GM18867 (cell line): Measurements from ENCODE around the gene VPS13D.

ENCODE experiments used
- ATAC-seq: cut with Tn5 transposase; IDR thresholded peaks from one replicate; pipeline ENCODE4 v1.9.1; 2021; ENCODE audit warnings: mild to moderate bottlenecking, moderate library complexity; ENCODE audit not compliant: unreplicated experiment

Gene VPS13D

DNA sequence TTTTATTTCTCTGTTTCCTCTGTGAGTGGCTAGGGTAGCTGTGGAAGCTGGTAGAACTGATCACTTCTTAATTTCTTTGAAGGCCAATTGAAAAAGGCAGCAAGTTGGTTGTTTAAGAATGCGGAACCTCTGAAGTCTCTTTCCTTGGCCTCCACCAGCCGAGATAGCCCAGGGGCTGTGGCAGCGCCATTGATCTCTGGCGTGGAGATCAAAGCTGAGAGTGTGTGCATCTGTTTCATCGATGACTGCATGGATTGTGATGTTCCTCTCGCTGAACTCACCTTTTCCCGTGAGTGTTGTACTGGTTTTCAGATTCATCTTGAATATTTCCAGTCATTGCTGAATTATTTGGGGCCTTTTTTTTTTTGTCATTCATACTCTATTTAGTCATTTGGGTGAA, 97.7 kb downstream of the VPS13D start:
- ATAC-seq = no peak

DNA sequence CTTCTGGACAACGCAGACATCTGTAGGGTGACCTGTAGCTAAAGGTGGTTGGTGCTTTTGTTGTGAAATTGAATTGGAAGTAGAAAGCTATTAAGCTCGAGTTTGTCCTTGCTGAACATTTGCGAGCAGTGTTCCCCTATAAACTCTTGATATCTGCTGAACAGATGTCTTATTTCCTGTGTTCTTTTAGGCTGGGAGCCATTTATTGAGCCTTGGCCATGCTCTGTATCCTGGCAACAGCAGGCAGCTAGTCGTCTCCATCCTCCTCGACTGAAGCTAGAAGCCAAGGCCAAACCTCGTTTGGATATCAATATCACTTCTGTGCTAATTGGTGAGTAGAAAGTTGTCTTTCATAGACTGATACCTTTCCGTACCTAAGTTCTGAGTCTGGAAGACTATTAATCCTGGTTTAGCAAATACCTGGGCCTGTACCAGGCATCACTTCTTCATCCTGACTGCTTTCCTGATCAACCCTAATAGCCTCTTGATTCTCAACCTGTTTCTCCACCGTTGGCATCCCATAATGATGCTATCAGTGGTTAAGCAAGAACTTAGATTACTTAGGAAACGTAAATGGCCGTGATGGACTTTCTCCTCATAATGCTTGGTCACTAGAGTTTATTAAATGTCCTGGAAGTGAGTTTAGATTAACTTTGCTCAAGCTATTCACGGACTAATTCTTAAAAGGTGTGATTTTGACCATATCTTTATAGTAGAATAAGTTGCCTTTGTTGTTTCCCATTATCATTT, 103.4 kb downstream of the VPS13D start:
- no peak for ATAC-seq

DNA sequence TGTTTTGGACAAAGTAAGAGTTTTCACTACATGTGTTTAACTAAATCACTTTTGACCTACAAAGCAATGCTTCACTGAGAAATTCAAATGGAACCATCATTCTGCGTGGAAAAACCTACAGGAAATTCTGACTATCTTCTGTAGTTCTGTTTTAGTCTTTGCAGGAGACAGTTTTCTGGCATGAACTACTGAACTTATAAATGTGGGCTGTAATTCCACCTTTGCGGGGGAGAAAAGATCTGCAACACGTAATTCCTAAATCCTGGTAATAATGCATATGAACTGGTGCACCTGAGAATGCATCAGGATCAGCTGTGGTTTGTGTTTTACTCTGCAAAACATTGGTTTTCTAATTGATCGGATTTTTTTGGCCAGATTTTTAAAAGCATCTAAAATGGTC, 106.0 kb downstream of the VPS13D start:
- no peak for ATAC-seq

DNA sequence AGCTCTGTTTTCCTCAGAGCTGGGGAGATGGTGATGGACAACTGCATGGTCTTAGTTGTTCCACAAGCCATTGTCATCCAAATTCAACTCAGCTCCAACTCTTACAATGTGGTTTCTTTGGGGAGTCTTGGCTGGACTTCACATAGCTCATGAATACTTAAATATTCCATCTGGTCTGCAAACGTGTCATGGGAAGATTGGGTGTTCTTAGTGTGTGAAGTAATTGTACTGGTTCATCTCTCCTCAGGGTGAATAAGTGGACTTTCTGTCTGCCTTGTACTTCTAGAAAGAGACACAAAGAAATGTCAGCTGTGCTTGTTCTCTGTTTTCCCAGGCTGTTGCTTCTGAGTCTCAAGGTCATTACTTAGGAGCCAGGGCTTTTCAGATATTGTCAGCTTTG, 106.6 kb downstream of the VPS13D start:
- ATAC-seq = no peak

DNA sequence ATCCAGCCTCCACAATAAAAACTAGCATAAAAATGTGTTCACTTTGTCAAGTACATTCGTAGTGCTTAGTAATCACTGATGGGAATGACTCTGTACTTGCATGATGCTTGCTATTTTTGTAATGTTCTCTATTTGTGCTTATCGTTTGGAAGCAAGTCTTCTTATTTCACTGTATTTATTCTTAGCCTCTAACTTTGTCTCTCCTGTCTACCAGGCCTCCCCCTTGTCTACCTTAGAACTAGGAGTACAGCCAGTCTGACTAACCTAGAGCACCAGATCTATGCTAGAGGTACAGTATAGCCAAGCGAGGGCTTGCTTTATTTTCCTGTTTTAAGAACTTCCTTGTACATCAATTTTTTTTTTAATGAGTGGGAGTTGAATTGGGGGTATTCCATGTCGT, 108.2 kb downstream of the VPS13D start:
- ATAC-seq = no peak

DNA sequence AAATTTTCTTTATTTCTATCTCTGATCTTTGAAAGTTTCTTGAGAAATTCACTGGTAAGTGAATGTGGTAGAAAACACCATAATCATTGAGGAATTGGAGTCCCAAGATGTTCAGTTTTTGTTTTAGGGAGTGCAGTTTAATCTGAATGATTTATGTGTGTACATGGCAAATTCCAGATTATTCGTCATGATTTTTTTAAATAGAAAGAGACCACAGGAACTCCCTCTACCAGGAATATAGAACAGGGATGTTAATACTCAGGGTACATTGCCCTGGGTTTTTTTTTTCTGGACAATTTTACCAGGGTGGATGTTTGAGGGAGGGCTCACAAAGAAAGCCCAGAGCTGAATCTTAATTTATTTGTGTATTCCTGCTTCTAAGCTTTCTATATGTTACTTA, 109.0 kb downstream of the VPS13D start:
- ATAC-seq = no peak

DNA sequence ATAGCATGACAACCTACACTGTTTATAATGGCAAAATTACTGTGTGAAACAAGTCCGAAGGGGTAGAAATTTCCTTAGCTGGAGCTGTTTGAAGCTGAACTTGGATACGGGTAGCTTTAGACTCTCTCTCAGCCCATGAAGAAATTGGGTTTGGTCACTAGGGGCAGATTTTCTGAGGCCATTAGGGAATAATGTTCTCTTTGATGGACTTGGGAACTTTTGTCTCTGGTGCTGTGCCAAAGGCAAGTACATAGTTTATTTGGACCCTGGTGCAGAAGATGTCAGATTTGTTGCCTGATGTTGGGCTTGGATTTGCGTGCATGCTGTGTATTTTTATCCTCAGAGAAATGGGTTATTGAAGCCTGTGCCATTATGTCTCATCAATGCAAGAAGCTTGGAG, 109.6 kb downstream of the VPS13D start:
- ATAC-seq = no peak

DNA sequence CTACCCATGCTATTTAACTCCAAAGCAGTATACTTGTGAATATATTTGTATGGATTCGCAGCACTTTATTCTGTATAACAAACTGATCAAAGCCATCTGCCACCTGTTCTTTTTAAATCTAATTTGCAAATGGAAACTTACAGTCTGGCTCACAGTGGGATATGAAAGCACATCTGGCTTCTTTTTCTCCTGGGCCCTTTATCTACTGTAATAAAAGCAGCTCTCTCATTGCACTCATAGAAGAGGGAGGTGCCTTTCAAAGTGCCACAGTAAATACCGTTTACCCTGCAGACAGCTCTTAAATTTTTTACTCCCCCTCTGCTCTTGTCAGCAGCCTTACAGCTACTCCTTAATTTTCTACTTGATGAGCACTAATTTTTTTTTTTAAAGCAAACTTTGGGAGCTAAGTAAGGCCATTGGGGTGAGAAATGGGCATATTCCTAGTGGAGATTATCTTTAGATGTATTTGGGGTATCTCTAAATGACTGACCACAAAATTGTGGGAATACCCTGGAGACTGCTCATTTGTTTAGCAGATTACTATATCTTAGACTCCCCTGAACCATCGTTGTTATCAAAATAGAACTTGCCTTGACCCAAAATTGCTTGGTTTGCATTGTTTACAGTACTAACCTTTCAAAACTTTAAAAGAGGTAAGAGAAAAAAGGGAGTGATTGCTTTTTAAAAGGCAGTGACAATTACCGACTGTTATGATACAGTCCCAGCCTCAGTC, 110.1 kb downstream of the VPS13D start:
- ATAC-seq = no peak

DNA sequence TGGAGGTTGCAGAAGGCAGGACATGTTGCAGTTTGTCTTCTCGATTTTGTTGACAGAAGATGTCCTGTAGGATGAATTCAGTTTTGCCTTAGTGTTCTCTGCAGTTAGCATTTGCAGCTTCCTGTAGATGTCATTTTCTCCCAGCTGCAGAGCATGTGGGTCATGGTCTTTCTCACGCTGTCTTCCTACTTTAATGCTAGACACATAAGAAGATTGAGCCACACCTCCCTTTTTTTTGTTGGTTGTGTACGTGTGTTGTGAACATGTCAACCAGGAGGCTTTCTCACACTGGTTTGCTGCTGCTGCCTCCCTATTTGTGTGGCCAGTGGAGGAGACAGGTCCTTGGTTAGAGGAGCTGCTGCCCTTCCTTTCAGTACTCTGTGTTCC, 110.7 kb downstream of the VPS13D start:
- no peak for ATAC-seq

DNA sequence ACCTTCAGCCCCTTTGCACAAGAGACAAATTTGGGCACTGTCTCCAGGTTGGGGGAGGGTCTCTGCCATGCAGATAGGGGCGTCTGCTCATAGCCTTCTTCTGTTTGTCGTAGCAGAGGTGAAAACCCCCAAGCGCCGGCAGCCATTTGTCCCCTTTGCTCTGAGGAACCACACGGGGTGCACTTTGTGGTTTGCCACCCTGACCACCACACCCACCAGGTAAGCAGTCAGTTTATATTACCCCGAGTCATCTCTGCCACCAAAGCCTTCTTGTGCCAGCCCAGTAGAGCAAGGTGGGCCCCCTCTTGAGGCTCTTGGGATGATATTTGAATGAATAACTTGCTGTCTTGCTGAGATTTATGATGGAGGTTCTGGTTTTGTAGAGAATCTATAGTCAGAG, 111.8 kb downstream of the VPS13D start:
- ATAC-seq = no peak

DNA sequence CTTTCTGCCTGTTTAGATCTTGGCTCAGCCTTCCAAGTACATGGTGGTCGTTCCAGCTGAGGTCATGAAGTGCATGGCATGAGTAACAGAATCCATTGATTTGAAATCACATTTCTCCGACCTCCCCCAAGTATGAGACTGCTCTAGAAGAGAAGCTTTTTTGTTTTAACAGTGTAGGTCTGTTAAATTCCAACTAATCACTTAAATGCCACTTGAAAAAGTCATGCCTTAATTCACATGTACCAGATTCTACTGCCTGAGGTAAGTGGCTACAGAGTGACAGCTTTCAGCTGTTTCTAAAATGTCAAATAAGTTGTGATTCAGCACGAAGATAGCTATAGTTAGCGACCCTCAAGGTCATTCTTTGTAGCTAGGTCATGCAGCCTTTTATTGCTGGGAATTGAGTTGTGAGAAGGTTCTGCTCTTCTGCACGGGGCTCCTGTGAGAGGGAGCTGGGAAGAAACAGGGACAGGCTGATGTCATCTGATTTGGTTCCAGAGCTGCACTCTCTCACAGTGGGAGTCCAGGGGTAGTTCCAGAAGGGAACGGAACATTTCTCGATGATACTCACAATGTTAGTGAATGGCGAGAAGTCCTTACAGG, 112.7 kb downstream of the VPS13D start:
- no peak for ATAC-seq

DNA sequence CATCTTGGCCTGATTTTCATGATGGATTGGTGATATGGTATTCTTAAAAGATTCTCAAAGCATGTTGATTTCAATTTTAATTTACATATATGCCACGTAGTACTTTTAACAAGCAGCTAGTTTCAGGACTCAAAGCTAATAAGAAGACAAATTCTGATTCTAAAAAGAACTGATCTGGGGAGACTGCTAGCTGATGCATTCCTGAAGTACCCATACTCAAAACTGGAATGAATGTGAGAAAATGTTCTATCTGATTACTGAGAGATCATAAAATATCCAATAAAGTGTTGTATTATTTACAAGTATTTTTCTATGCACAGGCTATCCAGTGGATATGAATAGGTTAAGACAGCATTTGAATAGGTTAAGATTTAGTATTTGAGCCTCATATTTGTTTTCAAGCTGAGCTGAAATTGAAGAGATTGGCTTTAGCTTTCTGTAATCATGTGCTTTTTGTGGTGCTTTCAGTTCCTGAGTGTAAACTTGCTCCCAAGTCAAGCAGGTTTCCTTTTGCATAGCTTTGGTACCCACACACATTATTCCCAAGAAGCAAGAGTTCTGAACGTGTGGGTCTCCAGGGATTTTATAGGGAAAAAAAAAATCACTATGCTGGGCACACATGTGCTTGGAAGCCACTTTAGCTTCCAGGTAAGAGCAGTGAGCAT, 114.1 kb downstream of the VPS13D start:
- no peak for ATAC-seq

DNA sequence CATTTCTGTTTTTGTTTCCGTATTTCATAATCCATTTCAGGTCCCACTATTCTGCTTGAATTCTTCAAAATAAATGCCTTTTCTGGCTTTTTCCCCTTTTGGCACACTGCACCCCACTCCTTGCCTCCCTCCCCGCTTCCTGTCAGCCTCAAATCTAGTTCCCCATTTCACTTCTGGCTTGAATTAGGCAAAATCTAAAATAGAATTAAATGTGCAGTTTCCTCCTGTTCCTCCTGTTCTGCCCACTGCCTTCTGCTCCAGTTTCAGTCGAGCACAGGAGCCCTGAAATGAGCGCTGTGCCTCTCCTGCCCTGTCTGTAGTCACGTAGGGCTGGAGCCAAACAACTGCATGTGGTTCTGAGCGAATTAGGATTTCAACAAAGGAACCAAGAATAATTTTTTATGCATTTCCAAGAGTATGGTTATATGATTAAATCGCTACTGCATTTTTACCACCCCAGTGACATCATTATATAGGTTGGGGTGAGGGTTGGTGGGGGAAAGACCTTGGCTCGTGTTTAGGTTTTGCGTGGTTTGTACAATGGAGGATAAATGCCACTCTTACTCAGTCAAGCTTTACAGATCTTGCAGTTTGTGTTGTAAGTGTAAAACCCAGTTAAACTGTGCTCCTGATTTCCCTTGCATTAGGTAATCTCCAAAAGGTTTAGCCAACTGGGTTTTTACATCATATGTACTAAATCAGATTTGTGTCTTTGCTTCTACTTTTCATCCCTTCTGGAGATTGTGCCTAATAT, 114.9 kb downstream of the VPS13D start:
- no peak for ATAC-seq

DNA sequence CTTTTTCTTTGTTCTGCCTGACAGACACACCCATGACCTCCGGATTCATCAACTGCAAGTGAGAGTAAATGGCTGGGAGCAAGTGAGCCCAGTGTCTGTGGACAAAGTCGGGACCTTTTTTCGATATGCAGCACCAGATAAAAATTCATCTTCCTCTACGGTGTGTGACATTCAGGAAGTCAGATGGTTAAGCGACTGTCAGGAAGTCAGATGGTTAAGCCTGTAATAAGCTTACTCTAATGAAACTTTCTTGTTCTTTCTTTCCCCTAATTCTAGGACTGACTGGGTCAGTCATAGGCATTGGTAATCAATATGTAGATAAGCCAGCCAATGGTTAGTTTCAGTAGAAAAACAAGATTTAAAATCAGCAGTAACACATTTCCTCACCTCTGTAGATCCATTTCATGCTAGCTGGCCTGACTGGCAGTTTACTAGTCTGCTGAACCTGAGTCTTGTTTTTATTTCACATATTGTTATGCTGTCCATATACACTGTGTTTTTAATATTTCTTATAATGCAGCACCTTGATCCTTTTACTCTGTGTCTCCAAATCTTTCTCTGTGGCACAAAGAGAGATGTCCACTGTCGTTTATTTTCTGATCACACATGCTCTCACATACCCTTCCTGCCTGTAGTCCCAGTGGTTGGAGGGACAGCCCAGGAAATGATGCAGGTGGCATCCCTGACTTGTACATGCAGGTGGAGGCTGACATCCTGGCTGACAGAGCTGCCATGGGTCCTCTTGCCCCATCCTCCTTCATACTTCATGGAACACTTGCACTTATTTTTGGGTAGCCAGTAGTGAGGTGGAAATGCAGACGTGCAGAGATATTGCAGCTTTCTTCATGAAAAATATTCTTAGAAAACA, 115.8 kb downstream of the VPS13D start:
- no peak for ATAC-seq

DNA sequence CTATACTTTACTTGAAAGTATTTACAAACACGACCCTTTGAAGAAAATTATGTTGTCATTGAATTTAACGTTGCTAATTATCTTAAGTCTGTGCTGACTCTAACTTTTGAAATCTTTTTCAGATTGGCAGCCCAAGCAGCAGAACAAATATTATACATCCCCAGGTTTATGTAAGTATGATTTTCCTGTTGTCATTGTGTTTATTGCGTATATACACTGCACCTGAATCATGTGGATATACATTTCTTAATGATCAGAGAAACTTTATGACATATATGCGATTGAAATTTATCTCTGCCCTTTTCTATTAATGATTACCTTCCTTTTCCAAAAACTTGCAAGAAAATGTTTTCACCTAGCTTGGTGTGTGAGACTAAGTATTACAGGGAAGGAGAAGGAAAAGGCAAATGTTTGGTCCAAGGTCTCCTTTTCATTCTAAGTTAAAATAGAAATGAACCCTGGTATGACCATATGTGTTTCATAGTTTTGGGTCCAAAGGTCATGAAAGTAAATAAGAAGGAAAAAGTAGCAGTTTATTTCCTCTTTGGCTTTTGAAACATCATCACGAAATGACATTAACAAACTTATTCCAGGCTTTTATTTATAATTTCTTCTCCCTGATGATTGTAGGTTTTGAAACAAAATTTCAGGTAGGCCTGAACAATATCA, 116.8 kb downstream of the VPS13D start:
- ATAC-seq = no peak

DNA sequence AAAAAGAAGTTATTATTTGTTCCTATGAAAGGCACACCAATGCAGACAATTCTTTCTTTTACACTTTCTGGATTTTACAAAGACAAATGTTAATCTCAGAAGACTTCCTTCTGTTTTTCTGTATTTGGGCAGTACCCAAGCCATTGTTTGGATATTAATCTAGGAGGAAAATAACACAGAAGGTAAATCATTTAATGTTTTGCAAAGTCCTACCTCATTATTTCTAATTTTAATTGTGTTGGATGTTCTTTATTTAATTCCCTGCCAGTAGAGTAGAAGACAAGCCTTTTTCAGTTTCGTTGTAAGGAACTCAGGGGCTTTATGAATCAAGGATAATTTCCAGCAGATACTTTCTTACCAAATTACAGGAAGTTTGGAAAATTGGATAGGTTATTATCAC, 118.3 kb downstream of the VPS13D start:
- no peak for ATAC-seq

DNA sequence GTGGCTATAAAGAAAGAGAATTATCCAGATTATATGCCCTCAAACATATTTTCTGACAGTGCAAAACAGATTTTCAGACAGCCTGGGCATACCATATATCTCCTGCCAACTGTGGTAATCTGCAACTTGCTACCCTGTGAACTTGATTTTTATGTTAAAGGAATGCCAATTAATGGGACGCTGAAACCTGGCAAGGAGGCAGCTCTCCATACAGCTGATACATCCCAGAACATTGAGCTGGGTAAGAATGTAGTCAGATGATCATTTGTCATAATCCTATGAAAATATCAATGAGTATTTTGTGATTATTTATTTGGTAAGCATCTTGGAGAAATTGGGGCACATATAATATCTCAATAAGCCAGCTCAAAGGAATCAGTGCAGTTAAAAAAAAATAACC, 124.2 kb downstream of the VPS13D start:
- ATAC-seq = no peak

DNA sequence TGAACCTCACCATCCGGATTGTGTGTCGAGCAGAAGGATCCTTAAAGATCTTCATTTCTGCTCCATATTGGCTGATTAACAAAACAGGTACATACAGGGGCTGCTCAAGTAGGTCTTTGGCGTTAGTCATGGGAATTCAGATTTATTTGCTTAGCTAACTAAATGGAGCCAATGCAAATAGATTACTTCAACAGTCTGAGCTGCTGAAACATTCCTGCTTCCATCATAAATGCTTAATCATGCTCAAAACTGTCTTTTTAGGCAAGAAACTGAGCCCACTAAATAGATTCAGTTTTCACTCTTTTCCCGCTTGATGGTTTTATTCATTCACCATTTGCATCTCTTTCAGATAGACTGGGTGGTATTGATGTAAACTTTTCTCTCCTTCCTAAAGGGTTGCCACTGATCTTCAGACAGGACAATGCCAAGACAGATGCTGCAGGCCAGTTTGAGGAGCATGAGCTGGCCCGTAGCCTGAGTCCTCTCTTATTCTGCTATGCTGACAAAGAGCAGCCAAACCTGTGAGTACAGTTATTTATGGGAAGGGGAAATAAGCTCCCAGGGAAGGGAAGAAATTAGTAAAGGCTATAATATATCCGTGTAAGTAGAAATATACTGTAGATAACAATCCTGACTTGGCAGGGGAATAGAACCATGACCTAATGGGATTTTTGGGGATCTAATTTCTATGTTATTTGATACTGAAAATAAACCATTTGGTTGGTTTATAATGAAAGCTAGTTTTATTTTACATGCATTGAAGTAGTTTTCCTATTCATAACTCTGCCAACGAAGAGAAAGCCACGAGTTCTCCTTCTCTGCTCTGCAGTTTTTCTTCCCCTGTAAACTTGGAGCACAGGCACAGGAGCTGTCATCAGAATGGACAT, 126.4 kb downstream of the VPS13D start:
- no peak for ATAC-seq

DNA sequence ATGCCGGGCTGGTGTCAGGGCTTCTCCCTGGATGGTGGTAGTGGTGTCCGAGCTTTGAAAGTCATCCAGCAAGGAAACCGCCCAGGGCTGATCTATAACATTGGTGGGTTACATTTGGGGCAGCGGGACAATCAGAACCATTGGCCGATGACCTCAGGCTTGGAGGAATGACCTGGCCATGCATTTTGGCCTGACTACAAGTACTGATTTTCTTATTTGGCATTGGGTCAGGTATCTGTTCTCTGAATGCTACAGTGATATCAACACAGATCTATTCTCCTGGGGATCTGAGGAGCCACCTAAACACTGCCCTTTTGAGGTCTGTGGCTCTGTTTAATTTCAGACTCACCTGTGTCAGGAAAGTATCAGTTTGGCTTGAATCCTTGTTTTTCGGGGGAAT, 128.7 kb downstream of the VPS13D start:
- no peak for ATAC-seq
